DOHH2 (cell line): ENCODE results near the gene CCDC169.

Experiments
- H3F3A ChIP-seq: fragments of 200-600 bp; sonication (generic), shearing (Covaris generic); 2 replicates; pipeline ENCODE4 v1.6.0; 2016; ENCODE audit warnings: antibody characterized with exemption, mild to moderate bottlenecking; ENCODE audit not compliant: control insufficient read depth, insufficient read depth
- H3K27ac ChIP-seq: fragments of 200-600 bp; sonication (generic); 2 replicates; pipeline ENCODE4 v1.5.1; 2014; ENCODE audit warnings: low read depth, mild to moderate bottlenecking, low read length, moderate library complexity
- H3K27me3 ChIP-seq: fragments of 200-600 bp; sonication (generic); 2 replicates; pipeline ENCODE4 v1.6.1; 2014; ENCODE audit warnings: mild to moderate bottlenecking, low read length, mixed read lengths; ENCODE audit not compliant: control insufficient read depth
- H3K36me3 ChIP-seq: fragments of 200-600 bp; sonication (generic); 2 replicates; pipeline ENCODE4 v1.6.1; 2014; ENCODE audit warnings: mild to moderate bottlenecking, low read length, moderate library complexity, mixed read lengths; ENCODE audit not compliant: control insufficient read depth
- H3K4me1 ChIP-seq: fragments of 200-600 bp; sonication (generic); 2 replicates; pipeline ENCODE4 v1.6.1; 2014; ENCODE audit warnings: mild to moderate bottlenecking, low read length, mixed read lengths; ENCODE audit not compliant: control insufficient read depth
- H3K4me2 ChIP-seq: fragments of 200-600 bp; sonication (generic); 2 replicates; pipeline ENCODE4 v1.6.0; 2014; ENCODE audit warnings: mild to moderate bottlenecking, low read length, moderate library complexity
- H3K4me3 ChIP-seq: fragments of 200-600 bp; sonication (generic); 2 replicates; pipeline ENCODE4 v1.5.1; 2014; ENCODE audit warnings: mild to moderate bottlenecking, low read length, mixed read lengths
- H3K79me2 ChIP-seq: fragments of 200-600 bp; sonication (generic); 2 replicates; pipeline ENCODE4 v1.6.1; 2014; ENCODE audit warnings: mild to moderate bottlenecking, low read length, mixed read lengths; ENCODE audit not compliant: control insufficient read depth
- H3K9me2 ChIP-seq: fragments of 200-600 bp; sonication (generic); replicated peaks from 2 replicates; pipeline ENCODE4 v1.6.1; 2014; ENCODE audit warnings: mild to moderate bottlenecking, low read length, mixed read lengths; ENCODE audit not compliant: control insufficient read depth
- H3K9me3 ChIP-seq: fragments of 200-600 bp; sonication (generic); 2 replicates; pipeline ENCODE4 v1.6.1; 2014; ENCODE audit warnings: antibody characterized with exemption, low read length, mixed read lengths; ENCODE audit not compliant: control insufficient read depth, insufficient read depth
- H4K20me1 ChIP-seq: fragments of 200-600 bp; sonication (generic); 2 replicates; pipeline ENCODE4 v1.6.0; 2014; ENCODE audit warnings: low read depth, mild to moderate bottlenecking, antibody characterized with exemption, low read length, moderate library complexity; ENCODE audit not compliant: control insufficient read depth, insufficient read depth
- EZH2phosphoT487 ChIP-seq: fragments of 200-600 bp; sonication (generic); IDR thresholded peaks from 2 replicates; pipeline ENCODE4 v1.6.1; 2017; ENCODE audit warnings: borderline replicate concordance, mild to moderate bottlenecking, antibody characterized with exemption, low read length, moderate library complexity, mixed read lengths
- TF ChIP-seq, protein P1 (sequence below): fragments of 200-600 bp; sonication (generic); IDR thresholded peaks from one replicate; pipeline ENCODE4 v1.5.1; 2014; ENCODE audit warnings: antibody characterized with exemption, mild to moderate bottlenecking, low read depth, low read length; ENCODE audit not compliant: poor library complexity, severe bottlenecking

Gene CCDC169

GRCh38 chr13:36259361-36260137, 38.1 kb downstream of the CCDC169 start:
- Histone ChIP-seq H3K79me2 (no peaks in the 10 kb centered on the region), H3K36me3 (no peaks in the 10 kb centered on the region), H3K9me3 (no peaks in the 10 kb centered on the region), H3K9me2 (no peaks in the 10 kb centered on the region), H3K4me2 (no peak overlapping the region), H3K4me1 (no peaks in the 10 kb centered on the region), H3K4me3 (no peak overlapping the region), H3K27ac (no peak overlapping the region), H4K20me1 (no peaks in the 10 kb centered on the region), H3K27me3 (no peaks in the 10 kb centered on the region), H3F3A (no peaks in the 10 kb centered on the region)
- no peak for TF ChIP-seq EZH2phosphoT487
- TF ChIP-seq, protein P1, sequence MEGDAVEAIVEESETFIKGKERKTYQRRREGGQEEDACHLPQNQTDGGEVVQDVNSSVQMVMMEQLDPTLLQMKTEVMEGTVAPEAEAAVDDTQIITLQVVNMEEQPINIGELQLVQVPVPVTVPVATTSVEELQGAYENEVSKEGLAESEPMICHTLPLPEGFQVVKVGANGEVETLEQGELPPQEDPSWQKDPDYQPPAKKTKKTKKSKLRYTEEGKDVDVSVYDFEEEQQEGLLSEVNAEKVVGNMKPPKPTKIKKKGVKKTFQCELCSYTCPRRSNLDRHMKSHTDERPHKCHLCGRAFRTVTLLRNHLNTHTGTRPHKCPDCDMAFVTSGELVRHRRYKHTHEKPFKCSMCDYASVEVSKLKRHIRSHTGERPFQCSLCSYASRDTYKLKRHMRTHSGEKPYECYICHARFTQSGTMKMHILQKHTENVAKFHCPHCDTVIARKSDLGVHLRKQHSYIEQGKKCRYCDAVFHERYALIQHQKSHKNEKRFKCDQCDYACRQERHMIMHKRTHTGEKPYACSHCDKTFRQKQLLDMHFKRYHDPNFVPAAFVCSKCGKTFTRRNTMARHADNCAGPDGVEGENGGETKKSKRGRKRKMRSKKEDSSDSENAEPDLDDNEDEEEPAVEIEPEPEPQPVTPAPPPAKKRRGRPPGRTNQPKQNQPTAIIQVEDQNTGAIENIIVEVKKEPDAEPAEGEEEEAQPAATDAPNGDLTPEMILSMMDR = no peak

GRCh38 chr13:36258831-36259230, 38.8 kb downstream of the CCDC169 start:
- TF ChIP-seq, protein P1 = no peak
- no peak for TF ChIP-seq EZH2phosphoT487
- Histone ChIP-seq H4K20me1 (no peaks in the 10 kb centered on the region), H3K79me2 (no peaks in the 10 kb centered on the region), H3F3A (no peaks in the 10 kb centered on the region), H3K27me3 (no peaks in the 10 kb centered on the region), H3K27ac (no peak overlapping the region), H3K9me3 (no peaks in the 10 kb centered on the region), H3K9me2 (no peaks in the 10 kb centered on the region), H3K4me1 (no peaks in the 10 kb centered on the region), H3K4me3 (no peak overlapping the region), H3K36me3 (no peaks in the 10 kb centered on the region), H3K4me2 (no peak overlapping the region)

DNA sequence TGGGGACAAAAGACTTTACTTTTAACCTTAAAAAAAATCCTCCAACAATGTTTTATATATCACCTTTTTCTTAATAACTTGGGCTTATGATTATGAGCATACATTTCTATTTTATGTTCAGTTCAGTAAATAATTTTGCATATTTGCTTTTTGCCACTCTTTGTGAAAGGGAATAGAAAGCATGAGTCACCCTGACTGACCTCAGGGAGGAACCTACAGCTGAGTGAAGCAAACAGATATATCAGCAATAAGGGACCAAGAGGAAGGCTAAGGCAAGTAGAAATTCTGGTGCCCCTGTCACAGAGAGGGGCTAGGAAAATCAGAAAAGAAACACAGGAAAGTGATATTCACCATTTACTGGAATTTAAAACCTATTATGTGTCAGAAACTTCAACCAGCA, 46.1 kb downstream of the CCDC169 start:
- no peak overlapping the region for H3K27ac ChIP-seq
- H3K36me3 ChIP-seq = no peaks in the 10 kb centered on the region
- H4K20me1 ChIP-seq = no peaks in the 10 kb centered on the region
- no peaks in the 10 kb centered on the region for H3K9me2 ChIP-seq
- H3K4me2 ChIP-seq = no peak overlapping the region
- TF ChIP-seq, protein P1 = no peak
- no peak for TF ChIP-seq EZH2phosphoT487
- no peaks in the 10 kb centered on the region for H3K9me3 ChIP-seq
- no peaks in the 10 kb centered on the region for H3K4me1 ChIP-seq
- H3K4me3 ChIP-seq = no peak overlapping the region
- no peaks in the 10 kb centered on the region for H3K79me2 ChIP-seq
- H3K27me3 ChIP-seq = no peaks in the 10 kb centered on the region
- H3F3A ChIP-seq = no peaks in the 10 kb centered on the region
